Caco-2 (cell line): ENCODE data around the gene SYT9. TPM values are rescaled to one million over a fixed set of nuclear protein-coding genes. Genes with fewer than 3 reads are reported as not detected.

ENCODE experiments used
- BruUV-seq: library from RNA; stranded (reverse); fragments of 400-500 nt; replicated peaks from 2 replicates; lab custom pipeline; 2021; lab: Mats Ljungman, UMichigan
- CTCF ChIA-PET: fragments of 300-600 bp; sonication (Branson Sonifier 250); formaldehyde crosslinking; loops from one replicate; lab custom pipeline; 2022; ENCODE audit warnings: antibody characterized with exemption; lab: Charles Lee
- POLR2A ChIA-PET: fragments of 300-600 bp; sonication (Branson Sonifier 250); formaldehyde crosslinking; loops from one replicate; lab custom pipeline; 2022; ENCODE audit warnings: antibody characterized with exemption; lab: Charles Lee
- DNase-seq, 2 experiments: peaks; one replicate each; pipeline versions ENCODE4 v3.0.0 to v3.0.0-alpha.2; 2020 to 2022
- H3K27me3 ChIP-seq: replicated peaks from 2 replicates; pipeline ENCODE4 v1.6.0; 2011; ENCODE audit warnings: low read length; ENCODE audit not compliant: control insufficient read depth, insufficient read depth
- H3K36me3 ChIP-seq: 2 replicates; pipeline ENCODE4 v1.5.1; 2011; ENCODE audit warnings: low read length; ENCODE audit not compliant: control insufficient read depth, insufficient read depth
- H3K4me1 ChIP-seq: fragments of 250-450 bp; sonication (Bioruptor Pico); 2 replicates; pipeline ENCODE4 v1.5.1; 2020; ENCODE audit warnings: mild to moderate bottlenecking
- H3K4me3 ChIP-seq: 2 replicates; pipeline ENCODE4 v1.5.1; 2011; ENCODE audit warnings: low read depth, mild to moderate bottlenecking, control low read depth, low read length
- H3K9me3 ChIP-seq: fragments of 250-450 bp; sonication (Bioruptor Pico); 2 replicates; pipeline ENCODE4 v1.5.1; 2020; ENCODE audit warnings: mild to moderate bottlenecking, moderate library complexity
- H3K27ac Mint-ChIP-seq: one replicate; pipeline ENCODE4 v1.8.0; 2022; ENCODE audit warnings: mixed read lengths; ENCODE audit not compliant: unreplicated experiment
- H3K27me3 Mint-ChIP-seq: one replicate; pipeline ENCODE4 v1.8.0; 2022; ENCODE audit warnings: mixed read lengths; ENCODE audit not compliant: insufficient read depth, unreplicated experiment
- H3K36me3 Mint-ChIP-seq: one replicate; pipeline ENCODE4 v1.8.0; 2022; ENCODE audit warnings: mild to moderate bottlenecking, mixed read lengths; ENCODE audit not compliant: insufficient read depth, unreplicated experiment
- H3K4me1 Mint-ChIP-seq: one replicate; pipeline ENCODE4 v1.8.0; 2022; ENCODE audit warnings: low read depth, mixed read lengths; ENCODE audit not compliant: unreplicated experiment
- H3K4me3 Mint-ChIP-seq: one replicate; pipeline ENCODE4 v1.8.0; 2022; ENCODE audit warnings: mild to moderate bottlenecking, moderate library complexity, mixed read lengths; ENCODE audit not compliant: unreplicated experiment
- H3K9me3 Mint-ChIP-seq: one replicate; pipeline ENCODE4 v1.8.0; 2022; ENCODE audit warnings: mixed read lengths; ENCODE audit not compliant: unreplicated experiment
- CTCF ChIP-seq, 2 experiments: fragments of 200-600 bp in 1 of 2; IDR thresholded peaks; 1 replicate in 1 of 2; 2 replicates in 1 of 2; pipeline versions ENCODE4 v1.5.1 to v1.8.0; 2011 to 2022; ENCODE audit warnings: antibody characterized with exemption in 1 of 2, control low read depth in 1 of 2, inconsistent platforms in 1 of 2, low read depth in 1 of 2, low read length in 1 of 2, mild to moderate bottlenecking in 1 of 2, moderate library complexity in 1 of 2; ENCODE audit not compliant: insufficient read depth in 1 of 2, severe bottlenecking in 1 of 2, unreplicated experiment in 1 of 2
- intact Hi-C: fragments of 100-400 bp; cut with micrococcal nuclease; formaldehyde crosslinking; loops from one replicate; pipeline ENCODE4 v1.10.0; 2022; ENCODE audit not compliant: unreplicated experiment
- total RNA-seq: library from RNA; stranded (reverse); gene quantifications from 2 replicates; pipeline ENCODE4 v1.2.3, GENCODE V29; 2022

Gene SYT9
- total RNA-seq, 1 experiment from 2014 or later = not detected

- Mint-ChIP-seq H3K27me3 (peaks cover 14% of the 10 kb centered on the region), H3K9me3 (no peaks in the 10 kb centered on the region), H3K4me1 (no peaks in the 10 kb centered on the region), H3K4me3 (no peak overlapping the region), H3K27ac (no peak overlapping the region), H3K36me3 (no peaks in the 10 kb centered on the region)
- POLR2A ChIA-PET = no interaction called here
- CTCF ChIA-PET = no interaction called here
- intact Hi-C loops = no loop called here
- Histone ChIP-seq H3K27me3 (no peaks in the 10 kb centered on the region), H3K4me3 (no peak overlapping the region), H3K4me1 (no peaks in the 10 kb centered on the region), H3K9me3 (no peaks in the 10 kb centered on the region), H3K36me3 (no peaks in the 10 kb centered on the region)
- no peak for TF ChIP-seq CTCF (IDR thresholded peaks at IDR 0.05; ENCODE audit: insufficient read depth in 1 of 2, low read depth in 1 of 2, low read length in 1 of 2, severe bottlenecking in 1 of 2, unreplicated experiment in 1 of 2)
- BruUV-seq = no TSS peak
- no peak for DNase-seq
These were observed 43.3 kb upstream of the SYT9 start for GRCh38 chr11:7208391-7208790.

GRCh38 chr11:7219491-7219890 lies 32.2 kb upstream of the SYT9 start:
- Mint-ChIP-seq H3K4me3 (no peak overlapping the region), H3K36me3 (no peaks in the 10 kb centered on the region), H3K9me3 (no peaks in the 10 kb centered on the region), H3K27me3 (peaks cover 13% of the 10 kb centered on the region), H3K4me1 (no peaks in the 10 kb centered on the region), H3K27ac (no peak overlapping the region)
- BruUV-seq = no TSS peak
- Histone ChIP-seq H3K36me3 (no peaks in the 10 kb centered on the region), H3K4me1 (no peaks in the 10 kb centered on the region), H3K27me3 (no peaks in the 10 kb centered on the region), H3K9me3 (no peaks in the 10 kb centered on the region), H3K4me3 (no peak overlapping the region)
- intact Hi-C loops = no loop called here
- TF ChIP-seq CTCF (IDR thresholded peaks at IDR 0.05; ENCODE audit: insufficient read depth in 1 of 2, low read depth in 1 of 2, low read length in 1 of 2, severe bottlenecking in 1 of 2, unreplicated experiment in 1 of 2) = no peak
- CTCF ChIA-PET = no interaction called here
- DNase-seq = no peak
- POLR2A ChIA-PET = no interaction called here

GRCh38 chr11:7220636-7221035 lies 31.1 kb upstream of the SYT9 start:
- BruUV-seq = no TSS peak
- no peaks in the 10 kb centered on the region for H3K36me3 ChIP-seq
- no peaks in the 10 kb centered on the region for H3K36me3 Mint-ChIP-seq
- POLR2A ChIA-PET = no interaction called here
- CTCF ChIA-PET = no interaction called here
- no peaks in the 10 kb centered on the region for H3K9me3 Mint-ChIP-seq
- H3K27ac Mint-ChIP-seq = no peak overlapping the region
- no peaks in the 10 kb centered on the region for H3K9me3 ChIP-seq
- H3K4me1 ChIP-seq = no peaks in the 10 kb centered on the region
- H3K4me3 ChIP-seq = no peak overlapping the region
- TF ChIP-seq CTCF (IDR thresholded peaks at IDR 0.05; ENCODE audit: insufficient read depth in 1 of 2, low read depth in 1 of 2, low read length in 1 of 2, severe bottlenecking in 1 of 2, unreplicated experiment in 1 of 2) = no peak
- intact Hi-C loops = no loop called here
- H3K4me1 Mint-ChIP-seq = no peaks in the 10 kb centered on the region
- no peaks in the 10 kb centered on the region for H3K27me3 ChIP-seq
- DNase-seq = no peak
- no peak overlapping the region for H3K4me3 Mint-ChIP-seq
- H3K27me3 Mint-ChIP-seq = peaks cover 9% of the 10 kb centered on the region
